Inflammatory macrophage (primary cell): ENCODE data around the gene CLIC1.
"Not testable (repeated sequence)": the region's sequence is repeated elsewhere in the genome, so short reads cannot be mapped to it uniquely, and the experiment has no call there.

Experiments used
- DNase-seq, 2 donors: peaks; one replicate each; pipeline ENCODE4 v3.0.0-alpha.2; 2020 to 2022

CLIC1 gene

GRCh38 chr6:31721351-31722020, 14.8 kb downstream of the CLIC1 start, which contains the start of gene LY6G6C:
Gene LY6G6C, minus strand, starts transcription at chr6:31721746. Its CDS starts 67 bp downstream, at chr6:31721679.
- DNase-seq = no peak

- no peak for DNase-seq
Observed at GRCh38 chr6:31720196-31720770, 16.0 kb downstream of the CLIC1 start.

- no peak for DNase-seq
Observed at GRCh38 chr6:31719001-31719400, 17.3 kb downstream of the CLIC1 start.

DNA sequence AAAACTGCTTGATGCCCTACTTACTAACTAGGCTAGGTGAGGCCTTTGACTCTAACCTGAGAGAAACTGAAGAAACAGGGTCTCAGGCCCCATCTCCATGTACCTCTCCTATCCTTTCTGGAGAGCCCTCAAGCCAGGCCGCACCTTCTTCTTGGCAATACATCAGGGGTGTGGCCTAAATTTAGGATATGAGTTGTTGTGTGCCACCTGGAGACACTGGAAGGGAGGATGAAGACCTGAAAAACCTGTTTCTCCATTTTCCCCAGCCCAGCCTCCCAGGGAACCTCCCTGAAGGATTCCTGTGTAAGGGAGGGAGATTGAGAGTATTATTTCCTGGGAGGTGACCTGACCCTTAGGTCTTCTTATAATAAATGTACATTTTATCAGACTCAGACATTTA, 18.1 kb downstream of the CLIC1 start:
- no peak for DNase-seq

DNA sequence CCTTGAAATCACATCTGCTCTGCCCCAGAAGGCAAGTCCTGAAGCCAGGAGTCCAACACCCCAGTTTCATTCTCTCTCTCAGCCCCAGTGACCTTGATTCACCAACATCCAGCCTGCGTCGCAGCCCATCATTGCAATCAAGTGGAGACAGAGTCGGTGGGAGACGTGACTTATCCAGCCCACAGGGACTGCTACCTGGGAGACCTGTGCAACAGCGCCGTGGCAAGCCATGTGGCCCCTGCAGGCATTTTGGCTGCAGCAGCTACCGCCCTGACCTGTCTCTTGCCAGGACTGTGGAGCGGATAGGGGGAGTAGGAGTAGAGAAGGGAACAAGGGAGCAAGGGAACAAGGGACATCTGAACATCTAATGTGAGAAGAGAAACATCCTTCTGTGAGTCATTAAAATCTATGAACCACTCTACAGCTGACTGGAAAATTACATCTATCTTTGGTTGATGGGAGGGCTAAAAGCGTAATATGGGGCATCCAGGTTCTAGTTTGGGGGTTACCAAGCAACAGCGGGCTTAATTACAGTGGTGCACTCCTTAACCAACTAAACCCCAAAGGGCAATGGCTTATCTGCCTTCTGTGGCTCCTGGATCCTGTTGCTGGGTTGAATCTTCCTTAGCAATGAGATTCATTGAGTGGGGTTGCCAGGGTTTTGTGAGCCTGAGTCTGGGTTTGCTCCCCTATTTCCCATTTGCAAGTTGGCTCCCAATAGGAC, 18.7 kb downstream of the CLIC1 start:
- DNase-seq = no peak

DNA sequence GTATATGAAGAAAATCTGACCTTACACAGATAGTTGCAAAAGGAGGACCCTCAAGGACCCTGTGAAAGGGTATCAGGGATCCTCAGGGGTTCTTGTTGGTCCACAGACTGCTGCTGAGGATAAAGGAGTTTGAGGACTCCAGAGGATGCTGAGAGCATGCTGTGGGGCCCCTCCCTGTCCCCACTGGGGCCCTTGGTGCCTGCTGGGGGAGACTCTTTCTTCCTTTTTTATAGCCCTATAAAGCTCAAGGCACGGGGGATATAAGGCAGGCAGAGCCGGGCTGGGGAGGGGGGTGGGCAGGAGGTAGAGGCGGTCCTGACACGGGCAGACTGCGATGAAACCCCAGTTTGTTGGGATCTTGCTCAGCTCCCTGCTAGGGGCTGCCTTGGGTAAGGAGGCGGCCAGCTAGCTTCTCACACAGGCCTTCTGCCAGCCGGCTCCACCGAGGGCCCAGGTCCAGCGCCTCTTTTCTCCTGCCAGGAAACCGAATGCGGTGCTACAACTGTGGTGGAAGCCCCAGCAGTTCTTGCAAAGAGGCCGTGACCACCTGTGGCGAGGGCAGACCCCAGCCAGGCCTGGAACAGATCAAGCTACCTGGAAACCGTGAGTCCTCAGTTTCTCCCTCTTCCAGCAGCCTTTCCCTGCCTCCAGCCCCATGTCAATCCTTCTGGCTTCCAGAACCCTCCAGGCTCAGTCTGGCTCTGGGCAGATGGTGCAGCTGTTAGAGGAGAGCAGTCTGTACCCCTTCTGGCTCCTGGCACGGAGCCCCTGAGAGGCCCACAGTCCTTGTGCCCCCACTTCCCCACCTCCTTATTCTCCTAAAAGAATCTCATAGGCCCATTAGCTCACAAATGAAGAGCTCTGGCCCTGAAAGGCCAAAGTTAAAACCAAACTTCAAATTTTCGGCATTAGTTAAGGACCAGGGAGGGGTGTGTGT, 21.0 kb downstream of the CLIC1 start, which contains the start of gene LY6G6D:
Gene LY6G6D, plus strand, starts transcription at position 327 of the 937 bp plus-strand sequence. Its CDS starts 8 bp downstream, at position 335.
- DNase-seq = no peak

- DNase-seq = peak in 1 of 2 donors; percentile 13
Observed at GRCh38 chr6:31713991-31714684, 22.2 kb downstream of the CLIC1 start.

GRCh38 chr6:31713465-31713864, 22.9 kb downstream of the CLIC1 start:
- no peak for DNase-seq

GRCh38 chr6:31712296-31712695, 24.0 kb downstream of the CLIC1 start:
- peak; percentile 9 to 15 for DNase-seq

- DNase-seq = peak; percentile 30 to 53
Observed at GRCh38 chr6:31711233-31711632, 25.1 kb downstream of the CLIC1 start.

DNA sequence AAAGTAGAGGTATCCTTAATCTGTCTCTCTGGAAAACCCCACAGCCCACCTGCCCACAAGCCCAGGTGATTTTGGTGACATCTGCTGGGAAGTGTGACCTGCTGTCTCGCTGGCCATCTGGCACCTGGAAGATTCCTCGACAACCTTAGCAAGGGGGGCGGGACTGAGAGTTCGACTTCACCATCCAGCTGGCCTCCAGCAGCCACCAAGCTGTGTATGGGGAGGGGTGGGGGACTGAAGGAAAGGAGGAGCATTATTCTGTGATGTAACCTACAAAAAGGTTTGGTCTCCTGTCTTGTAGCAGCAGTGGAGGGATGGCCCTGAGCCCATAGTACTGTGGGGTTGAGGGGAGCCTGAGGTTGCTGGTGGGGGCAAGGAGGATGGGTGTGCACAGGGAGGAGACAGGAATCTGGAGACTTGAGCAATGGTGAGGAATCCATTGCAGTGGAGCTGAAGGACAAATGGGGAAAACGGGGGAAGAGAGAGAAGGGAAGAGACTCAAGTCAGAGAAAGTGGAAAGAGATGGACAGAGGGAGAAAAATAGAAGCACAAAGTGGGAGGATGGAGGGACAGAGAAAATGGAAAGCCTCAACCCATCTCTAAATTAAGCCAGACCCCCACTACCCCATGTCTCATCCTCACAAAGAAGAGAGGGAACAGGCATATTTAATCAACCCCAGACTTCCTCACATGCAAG, 25.7 kb downstream of the CLIC1 start:
- no peak for DNase-seq

DNA sequence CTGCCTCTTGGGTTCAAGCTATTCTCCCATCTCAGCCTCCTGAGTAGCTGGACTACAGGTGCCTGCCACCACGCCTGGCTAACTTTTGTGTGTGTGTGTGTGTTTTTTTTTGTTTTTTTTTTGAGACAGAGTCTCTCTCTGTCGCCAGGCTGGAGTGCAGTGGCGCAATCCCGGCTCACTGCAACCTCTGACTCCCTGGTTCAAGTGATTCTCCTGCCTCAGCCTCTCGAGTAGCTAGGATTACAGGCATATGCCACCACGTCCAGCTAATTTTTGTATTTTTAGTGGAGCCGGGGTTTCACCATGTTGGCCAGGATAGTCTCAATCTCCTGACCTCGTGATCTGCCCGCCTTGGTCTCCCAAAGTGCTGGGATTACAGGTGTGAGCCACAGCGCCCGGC, 27.2 kb downstream of the CLIC1 start:
- not testable (repeated sequence) for DNase-seq

- DNase-seq = no peak
Observed at GRCh38 chr6:31708224-31708623, 28.1 kb downstream of the CLIC1 start.

DNA sequence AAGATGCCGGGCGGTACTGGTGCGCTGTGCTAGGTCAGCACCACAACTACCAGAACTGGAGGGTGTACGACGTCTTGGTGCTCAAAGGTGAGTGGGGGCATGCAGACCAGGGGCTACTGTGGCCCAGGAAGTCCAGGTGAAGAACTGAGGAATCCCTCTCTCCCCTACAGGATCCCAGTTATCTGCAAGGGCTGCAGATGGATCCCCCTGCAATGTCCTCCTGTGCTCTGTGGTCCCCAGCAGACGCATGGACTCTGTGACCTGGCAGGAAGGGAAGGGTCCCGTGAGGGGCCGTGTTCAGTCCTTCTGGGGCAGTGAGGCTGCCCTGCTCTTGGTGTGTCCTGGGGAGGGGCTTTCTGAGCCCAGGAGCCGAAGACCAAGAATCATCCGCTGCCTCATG, 28.6 kb downstream of the CLIC1 start:
- DNase-seq = no peak

DNA sequence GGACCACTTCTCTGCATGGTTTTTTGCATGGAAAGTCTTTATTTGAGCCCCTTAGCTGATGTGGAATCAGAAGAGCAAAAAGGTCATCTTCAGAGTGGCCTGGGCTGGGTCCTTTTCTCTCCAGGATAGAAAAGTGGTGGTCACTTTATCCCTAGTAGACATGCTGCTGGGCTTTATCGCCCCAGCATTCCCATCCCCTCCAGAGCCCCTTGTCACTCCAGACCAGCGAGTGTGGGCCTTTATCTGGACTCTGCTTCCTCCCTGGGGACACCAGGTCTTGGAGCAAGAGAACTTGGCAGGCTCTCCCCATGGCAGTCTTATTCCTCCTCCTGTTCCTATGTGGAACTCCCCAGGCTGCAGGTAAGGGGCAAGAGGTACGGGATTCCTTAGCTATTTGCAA, 29.7 kb downstream of the CLIC1 start, which contains the start of gene LY6G6F:
Gene LY6G6F, plus strand, starts transcription at position 268 of the 400 bp plus-strand sequence. Its CDS starts 41 bp downstream, at position 309.
- no peak for DNase-seq

- DNase-seq = no peak
Observed at GRCh38 chr6:31705931-31706330, 30.4 kb downstream of the CLIC1 start.

DNA sequence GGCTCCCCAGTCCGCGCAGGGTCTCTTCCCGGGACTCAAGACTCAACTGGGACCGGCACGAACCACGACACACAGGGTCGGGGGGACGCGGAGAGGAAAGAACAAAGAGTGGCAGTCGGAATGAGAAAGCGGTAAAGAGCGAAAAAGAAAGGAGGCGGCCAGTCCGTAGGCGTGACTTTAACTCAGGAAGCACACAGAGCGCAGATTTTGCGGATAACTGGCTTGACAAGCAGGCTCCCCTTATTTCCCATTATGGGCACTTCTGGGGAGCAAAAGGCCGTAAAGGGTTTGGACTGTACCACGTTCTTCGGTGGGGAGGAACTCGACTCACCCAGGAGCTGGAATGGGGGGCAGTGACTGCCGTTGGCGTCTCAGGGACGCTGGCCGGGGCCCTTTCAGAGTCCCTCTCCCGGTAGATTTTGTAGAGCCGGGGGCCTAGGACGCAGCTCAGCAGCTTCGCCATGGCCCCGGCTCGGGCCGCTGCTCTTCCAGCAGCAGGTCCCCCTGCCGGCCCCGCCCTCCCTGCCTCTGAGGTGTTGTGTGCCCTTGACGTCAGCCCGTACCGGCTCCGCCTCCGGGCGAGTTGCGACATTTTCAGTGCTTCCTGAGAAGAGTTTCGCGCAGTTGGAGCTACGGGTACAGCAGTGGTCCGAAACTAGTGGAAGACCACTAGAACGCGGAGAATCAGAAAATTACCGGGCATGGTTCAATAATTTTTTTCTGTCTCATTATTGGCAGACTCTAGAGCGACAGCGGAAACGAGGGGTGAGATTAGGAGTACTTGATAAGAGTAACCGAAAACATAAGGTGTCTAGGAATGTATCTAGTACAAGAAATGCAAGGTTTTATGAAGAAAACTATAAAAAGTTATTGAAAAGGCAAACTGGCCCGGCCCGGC, 33.3 kb downstream of the CLIC1 start, which contains the start of gene ABHD16A:
Gene ABHD16A, minus strand, starts transcription at position 506 of the 898 bp plus-strand sequence. Its CDS starts 43 bp downstream, at position 463.
- DNase-seq = peak; percentile 99

- peak in 1 of 2 donors; percentile 44 for DNase-seq
Observed at GRCh38 chr6:31702405-31702818, 33.9 kb downstream of the CLIC1 start.

GRCh38 chr6:31701666-31702404, 34.5 kb downstream of the CLIC1 start:
- no peak for DNase-seq
